MV-4-11 (cell line): ENCODE results near the gene SPRN.
A peak's percentile ranks its signal among the peaks of the same experiment; 100 is the strongest.
"Not testable (repeated sequence)": the region's sequence is repeated elsewhere in the genome, so short reads cannot be mapped to it uniquely, and the experiment has no call there.

ENCODE experiments used
- DNase-seq: peaks from one replicate; lab custom pipeline; 2025; lab: John Stamatoyannopoulos, UW

SPRN gene

GRCh38 chr10:133439517-133440461 lies 15.4 kb upstream of the SPRN start:
- no peak for DNase-seq

DNA sequence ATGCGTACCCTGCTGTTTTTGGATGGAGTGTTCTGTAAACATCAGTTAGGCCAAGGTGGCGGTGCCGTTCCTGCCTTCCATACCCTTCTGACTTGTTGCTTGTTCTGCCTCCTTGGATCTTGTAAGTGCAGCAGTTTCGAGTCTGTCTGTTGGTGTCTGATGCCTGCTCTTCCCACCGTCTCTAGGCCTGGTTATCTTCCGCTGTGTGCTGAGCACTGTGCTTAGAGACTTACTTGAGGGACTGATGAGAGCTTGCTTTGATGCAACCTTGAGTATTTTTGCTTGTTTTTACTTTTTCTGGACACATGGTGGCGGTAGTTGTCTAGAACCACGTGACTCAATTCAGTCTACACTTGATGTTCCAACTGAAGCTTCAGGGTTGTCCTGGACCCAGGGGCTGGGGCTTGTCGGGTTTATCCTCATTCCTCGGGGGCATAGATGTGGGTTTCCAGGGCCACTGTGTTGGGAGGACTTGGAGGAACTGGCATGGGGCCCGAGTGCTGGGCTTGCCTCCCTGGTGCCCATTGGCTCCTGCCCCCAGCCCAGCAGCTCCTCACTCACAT lies 14.4 kb upstream of the SPRN start:
- DNase-seq: peak; percentile 66

DNA sequence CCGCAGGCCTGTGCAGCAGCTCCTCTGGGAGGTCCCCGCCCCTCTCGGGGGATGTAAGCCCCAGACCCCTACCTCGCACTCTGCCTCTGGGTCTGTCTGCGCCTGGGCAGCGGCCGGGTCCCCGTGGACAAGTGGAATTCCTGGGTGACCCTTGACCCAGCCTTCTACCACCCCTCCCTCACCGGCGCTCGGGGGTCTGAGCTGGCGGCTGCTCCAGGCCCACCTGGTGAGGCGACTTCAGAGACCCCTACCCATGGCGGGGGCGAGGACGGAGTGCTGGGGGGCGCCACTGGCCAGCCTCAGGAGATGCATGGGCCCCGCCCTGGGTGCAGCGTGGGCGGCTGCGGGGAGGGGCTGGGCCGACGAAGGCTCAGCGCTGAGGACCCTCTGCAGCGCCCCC lies 8.4 kb upstream of the SPRN start:
- DNase-seq: not testable (repeated sequence)

DNA sequence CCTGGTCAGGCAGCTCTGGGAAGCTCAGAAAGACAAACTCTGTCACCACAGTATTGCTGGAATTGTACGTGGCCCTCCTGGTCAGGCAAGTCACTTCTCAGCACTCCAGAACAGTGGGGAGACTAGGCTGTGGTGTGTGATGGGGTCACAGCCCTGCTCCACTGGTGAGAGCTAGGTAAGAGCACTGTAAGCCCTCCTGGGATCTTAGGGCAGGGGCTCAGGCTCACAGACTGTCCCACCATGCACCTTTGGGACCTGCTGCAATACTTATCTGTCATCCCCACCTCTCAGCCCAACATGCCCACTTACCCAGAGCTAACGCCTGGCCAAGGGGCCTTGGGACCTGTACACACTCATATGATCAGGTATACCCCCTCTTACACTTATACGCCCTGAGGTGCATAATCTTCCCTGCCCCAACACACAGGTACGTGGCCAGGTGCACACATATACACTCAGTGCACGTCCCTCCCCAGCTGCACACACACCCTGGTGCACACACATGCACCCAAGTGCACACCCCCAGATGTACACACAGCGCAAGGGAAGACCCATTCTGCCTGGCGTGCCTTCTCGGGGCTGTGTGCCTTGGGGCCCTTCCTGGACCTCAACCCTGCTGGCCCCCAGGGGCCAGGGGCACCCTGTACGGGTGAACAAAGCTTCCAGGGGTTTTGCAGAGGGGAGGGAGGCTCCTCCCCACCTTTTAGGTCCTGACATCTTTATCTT lies 7.6 kb upstream of the SPRN start:
- DNase-seq: not testable (repeated sequence)

DNA sequence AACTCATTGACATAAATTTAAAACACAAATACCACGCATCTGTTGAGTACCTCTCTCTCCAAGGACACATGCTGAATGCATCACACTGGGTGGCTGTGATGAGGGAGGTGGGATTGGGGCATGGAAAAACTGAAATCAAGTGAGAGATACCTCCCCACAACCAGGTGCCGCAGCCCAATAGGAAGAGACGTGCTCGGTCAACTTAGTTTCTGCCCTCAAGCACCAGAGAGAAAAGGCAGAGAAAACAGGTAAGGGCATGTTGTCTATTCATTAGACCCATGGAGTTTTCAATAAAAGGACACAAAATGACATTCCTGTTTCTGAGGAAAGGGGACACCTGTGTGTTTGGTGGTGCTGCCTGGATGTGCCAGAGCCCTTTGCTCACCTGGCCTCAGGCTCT lies 5.1 kb upstream of the SPRN start:
- not testable (repeated sequence) for DNase-seq

GRCh38 chr10:133424102-133424501 lies 323 bp downstream of the SPRN start:
- not testable (repeated sequence) for DNase-seq

DNA sequence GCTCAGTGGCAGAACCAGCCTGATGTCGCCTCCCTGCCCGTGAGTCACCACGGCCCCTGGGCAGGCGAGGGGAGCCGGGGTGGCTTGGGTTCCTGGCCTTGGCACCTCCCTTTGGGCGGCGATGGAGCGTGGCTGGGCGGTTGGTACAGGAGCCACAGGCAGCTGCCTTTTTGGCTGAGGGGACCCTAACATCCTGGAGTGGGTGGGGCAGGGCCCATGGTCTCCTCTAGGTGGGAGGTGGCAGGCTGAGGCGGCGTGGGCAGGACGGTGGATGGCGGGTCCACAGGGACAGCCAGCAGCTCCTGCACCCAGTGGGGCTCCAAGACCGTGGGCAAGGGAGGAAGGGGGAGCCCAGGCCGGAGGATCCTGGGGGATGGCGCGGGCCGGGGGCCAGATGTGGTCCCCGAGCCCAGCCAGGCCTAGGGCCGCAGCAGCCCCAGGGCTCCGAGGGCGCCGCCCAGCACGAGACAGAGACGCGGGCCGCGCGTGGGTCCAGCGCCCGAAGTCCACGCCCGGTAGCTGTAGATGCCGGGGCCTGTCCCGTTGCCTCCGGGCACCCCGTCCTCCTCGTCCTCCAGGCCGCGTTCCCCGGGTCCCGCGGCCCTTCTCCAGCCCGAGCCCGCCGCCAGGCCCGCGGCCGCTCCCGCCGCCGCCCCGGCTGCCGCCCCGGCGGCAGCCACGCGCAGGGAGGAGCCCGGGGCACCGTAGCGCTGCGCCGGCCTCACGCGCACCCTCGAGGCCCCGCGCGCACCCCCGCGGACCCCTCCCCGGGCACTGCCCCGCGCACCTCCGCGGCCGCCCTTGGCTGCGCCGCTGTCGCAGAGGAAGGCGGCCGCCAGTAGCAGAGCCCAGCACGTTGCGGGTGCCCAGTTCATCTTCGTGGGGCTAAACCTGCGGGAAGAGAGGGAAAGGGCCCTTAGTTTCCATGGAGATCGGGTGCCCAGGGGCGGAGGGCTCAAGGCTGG lies 1.3 kb downstream of the SPRN start:
- no peak for DNase-seq

GRCh38 chr10:133422223-133422806 lies 2.1 kb downstream of the SPRN start:
- DNase-seq: no peak

DNA sequence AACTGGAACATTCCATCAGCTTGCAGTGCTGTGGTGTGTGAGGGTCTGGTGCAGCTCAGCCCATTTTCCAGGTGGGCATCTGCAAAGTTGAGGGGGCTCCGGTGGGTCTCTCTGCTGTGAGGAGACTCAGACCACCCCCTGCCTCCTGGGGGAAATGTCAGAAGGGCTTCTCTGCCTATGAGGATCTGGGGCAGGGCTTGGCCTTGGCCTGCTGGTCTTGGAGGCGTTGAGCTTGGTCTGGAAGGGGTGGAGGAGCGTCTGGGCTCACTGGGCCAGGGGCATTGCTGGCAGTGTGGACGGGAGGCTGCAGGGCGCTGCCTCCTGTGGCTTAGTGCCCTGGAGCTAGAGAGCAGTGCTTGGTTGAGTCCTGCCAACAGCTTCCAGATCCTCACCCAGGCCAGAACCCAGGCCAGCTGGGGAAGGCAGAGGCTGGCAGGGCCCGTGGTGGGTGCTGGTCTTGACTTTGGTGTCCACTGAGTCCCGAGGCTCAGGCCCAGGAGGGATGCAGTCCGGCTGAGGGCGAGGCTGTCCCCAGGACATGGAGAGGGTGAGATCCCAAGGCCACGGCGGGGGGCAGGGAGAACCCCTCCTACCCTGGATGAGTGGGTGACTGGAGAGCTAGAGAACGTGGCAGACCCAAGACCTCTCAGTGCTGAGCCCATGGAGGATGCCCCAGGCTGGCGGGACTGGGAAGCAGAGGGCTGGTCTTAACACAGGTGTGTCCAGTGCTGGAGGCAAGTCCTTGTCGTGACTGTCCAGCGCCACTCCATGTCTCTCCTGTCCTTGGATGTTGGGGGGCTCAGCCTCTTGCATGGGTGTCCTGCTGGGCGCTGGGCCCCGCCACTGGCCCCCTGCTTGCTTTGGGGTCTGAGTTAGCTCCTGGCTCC lies 2.8 kb downstream of the SPRN start:
- DNase-seq: no peak

- DNase-seq: no peak
These were observed 3.8 kb downstream of the SPRN start for GRCh38 chr10:133420579-133420978.

GRCh38 chr10:133420028-133420427 lies 4.4 kb downstream of the SPRN start:
- DNase-seq: no peak

DNA sequence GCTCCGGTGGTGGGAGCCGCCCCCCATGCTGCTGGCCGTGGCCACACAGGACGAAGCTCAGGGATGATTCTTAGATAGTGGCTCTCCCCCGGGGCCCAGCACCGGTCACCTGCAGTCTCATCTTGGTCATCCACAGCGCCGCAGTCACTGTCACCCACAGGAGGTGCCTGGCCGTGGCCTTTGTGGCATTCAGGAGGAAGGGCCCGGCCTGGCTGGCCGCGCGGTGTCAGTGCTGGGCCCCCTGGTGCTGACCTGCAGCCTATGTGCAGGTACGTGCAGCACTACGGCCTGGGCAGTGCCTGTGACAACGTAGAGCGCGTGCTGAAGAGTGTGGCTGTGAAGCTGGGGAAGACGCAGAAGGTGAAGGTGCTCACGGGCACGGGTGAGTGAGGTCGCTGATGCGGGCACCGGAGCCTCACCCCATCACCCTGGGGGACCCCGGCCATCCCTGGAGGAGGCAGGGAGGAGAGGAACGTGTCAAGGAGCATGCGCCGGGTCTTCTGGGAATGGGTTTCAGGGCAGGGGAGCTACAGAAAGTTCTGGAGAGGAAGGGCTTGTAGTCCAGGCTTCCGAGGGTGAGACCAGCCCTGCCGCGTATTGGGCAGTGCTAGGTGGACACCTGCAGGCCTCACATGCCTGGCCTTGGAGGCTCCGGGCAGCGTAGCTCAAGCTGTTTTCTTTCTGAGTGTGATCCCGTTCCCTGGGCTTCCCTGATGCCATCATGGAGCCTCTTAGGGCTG lies 5.0 kb downstream of the SPRN start:
- no peak for DNase-seq

DNA sequence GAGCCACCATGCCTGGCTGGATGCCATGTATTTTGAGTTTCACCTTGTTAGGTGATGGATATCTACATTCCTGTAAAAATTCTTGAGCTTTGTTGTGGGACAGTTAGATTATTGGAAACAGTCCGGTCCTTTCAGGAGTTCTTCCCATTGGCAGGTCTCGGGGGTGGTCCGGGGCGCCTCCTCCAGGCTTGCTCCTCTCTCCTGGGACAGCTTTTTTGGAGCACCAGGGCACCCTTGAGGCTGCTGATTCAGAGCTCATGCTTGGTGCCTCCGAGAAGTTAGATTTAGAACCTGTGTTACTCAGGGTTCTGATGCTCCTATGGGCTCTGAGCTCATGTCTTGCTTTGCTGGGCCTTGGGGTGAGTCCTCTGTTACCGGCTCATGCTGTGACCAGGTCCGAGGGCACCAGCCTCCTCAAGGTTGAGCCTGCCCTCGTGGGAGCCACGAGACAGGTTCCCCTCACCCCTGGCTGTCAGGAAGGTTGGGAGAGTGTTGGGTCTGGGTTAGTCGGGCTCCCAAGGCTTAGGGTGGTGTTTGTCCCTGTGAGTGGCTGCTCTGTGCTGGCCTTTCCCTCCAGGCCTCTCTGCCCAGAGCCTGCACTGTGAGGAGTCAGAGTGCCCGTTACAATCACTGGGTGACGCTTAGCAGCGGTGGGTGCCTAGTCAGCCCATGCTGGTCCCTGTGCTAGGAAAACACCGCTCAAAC lies 6.0 kb downstream of the SPRN start:
- DNase-seq: no peak

DNA sequence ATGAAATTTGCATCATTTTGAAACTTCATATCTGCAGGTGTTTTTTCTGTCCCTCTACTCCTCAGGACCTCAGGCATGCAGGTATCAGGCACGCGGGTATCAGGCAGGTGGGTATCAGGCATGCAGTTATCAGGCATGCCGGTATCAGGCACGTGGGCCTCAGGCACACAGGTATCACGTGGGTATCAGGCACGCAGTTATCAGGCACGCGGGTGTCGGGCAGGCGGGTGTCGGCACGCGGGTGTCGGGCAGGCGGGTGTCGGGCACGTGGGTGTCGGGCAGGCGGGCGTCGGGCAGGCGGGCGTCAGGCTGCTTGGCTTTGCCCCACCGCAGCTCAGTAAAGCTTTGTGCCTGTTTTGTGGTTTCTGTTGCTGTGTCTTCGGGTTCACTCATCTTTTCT lies 8.7 kb downstream of the SPRN start:
- no peak for DNase-seq

- not testable (repeated sequence) for DNase-seq
These were observed 10.0 kb downstream of the SPRN start for GRCh38 chr10:133414401-133414800.

GRCh38 chr10:133412381-133412711 lies 12.1 kb downstream of the SPRN start:
- DNase-seq: no peak

DNA sequence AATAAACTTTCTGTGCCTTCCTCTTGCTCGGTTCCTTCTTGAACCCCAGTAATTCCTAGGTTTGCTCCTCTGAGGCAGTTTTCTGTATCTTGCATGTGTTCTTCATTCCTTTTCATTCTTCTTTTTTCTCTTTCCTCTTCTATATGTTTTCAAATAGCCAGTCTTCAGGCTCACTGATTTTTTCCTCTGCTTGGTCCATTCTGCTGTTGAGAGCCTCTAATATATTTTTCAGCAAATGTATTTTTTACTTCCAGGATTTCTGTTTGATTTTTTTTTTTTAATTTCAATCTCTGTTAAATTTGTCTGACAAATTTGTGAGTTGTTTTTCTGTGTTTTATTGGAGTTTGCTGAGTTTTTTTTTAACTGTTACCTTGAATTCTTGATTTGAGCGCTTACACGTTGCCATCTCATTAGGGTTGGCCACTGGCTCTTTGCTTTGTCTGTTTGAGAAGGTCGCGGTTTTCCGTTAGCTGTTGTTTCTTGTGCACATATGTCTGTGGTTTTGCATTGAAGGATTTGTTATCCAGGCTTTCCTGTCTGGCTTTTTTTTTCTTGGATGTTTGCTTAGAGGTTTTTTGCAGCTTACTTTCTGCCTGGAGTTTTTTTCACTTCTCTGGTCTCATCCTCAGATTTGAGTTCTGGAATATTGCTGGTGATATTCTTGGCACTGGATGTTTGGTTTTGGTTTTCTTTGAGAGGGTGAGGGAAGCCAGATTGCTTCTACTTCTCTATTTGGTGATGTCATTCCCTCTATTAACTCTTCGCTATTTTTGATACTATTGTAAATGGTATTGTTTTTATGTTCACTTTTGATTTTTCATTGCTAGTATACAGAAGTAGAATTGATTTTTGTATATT lies 12.7 kb downstream of the SPRN start:
- DNase-seq: peak; percentile 48
